CD1c-positive myeloid dendritic cell (primary cell): ENCODE results near the gene BRINP3.

ENCODE experiments used
- DNase-seq: peaks from one replicate; pipeline ENCODE4 v3.0.0-alpha.2; 2016; ENCODE audit errors: extremely low spot score

Gene BRINP3

DNA sequence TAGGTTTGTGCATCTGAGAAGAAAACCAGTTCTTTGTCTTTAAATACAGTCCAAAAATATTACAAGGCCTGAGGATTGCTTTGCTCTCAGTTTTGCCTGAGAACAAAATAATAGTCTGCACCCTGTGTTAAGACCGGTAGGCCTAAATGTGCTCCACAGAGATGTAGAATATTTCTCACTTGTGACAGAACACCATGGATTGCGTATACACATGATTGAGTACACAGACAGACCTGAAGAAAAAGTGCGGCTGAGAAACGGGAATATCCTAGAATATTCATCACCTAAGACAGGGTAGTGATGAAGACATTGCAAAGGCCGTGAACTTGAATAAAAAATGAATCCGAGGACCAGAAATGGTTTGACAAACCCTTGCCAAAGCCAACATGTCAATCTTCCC is 155.4 kb downstream of the BRINP3 start:
- no peak for DNase-seq

DNA sequence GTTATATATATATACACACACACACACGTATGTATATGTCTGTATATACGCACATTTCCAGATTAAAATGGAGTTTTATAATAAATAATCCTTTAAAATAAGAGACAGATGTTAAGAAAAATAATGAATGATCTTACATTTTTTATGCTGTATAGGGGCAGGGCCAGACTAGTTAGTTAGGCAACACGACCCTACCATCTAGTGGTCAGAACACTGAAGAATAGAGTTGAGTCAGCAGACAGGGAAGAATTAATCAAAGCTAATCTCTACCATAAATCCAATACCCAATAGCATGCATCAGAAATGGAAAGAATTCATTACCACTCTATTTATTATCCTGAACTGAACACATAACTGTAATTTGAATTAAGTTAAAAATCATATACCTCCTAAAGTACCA is 156.7 kb downstream of the BRINP3 start:
- no peak for DNase-seq

DNA sequence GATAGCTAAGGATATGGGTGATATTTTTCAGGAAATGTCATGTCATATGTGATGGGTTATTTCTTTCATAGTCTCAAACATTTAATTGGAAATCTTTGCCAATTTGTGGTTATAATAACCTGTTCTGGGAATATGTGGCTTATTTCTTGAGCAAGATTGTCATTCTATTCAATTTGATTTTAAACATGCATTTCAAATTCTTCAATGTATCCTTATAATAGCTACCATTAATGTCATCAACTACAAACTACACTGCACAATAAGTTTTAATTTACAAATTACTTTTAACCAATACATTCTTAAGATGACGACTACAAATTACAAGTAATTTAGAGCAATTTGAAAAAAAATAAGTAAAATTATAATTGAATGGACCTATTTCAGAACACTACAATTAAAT is 164.9 kb downstream of the BRINP3 start:
- DNase-seq: no peak

DNA sequence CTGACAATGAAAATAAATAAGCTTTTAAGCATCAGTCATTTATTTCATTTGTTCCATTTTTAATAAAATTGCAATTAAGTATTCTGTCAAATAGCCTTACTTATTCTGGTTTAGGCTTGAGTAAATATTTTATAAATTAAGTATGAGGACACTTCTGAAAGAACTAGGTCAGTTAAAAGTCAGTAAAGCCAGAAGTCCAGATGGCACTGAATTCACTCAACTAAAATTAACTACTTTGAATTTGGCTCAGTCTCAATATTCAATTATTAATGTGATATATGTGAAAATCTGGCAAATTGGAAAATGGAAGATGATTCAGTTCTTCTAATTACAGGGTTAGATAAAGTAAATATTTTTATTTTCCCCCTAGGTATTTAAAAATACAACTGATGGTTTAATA is 174.2 kb downstream of the BRINP3 start:
- DNase-seq: no peak

DNA sequence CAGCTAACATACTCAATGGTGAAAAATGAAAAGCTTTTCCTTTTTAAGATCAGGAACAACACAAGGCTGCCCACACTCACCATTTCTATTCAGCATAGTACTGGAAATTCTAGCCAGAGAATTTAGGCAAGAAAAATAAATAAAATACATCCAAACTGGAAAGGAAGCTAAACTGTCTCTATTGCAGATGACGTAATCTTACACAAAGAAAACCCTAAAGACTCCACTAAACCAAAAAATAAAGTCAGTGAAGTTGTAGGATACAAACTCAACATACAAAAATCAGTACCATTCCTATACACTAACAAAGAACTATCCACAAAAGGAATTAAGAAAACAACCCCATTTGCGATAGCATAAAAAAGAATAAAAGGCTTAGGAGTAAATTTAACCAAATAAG is 181.2 kb downstream of the BRINP3 start:
- no peak for DNase-seq

GRCh38 chr1:190289897-190290296 is 187.8 kb downstream of the BRINP3 start:
- no peak for DNase-seq

- DNase-seq: no peak
Measured at GRCh38 chr1:190286111-190286510, 191.6 kb downstream of the BRINP3 start.

- no peak for DNase-seq
Measured at GRCh38 chr1:190277107-190277506, 200.6 kb downstream of the BRINP3 start.

- no peak for DNase-seq
Measured at GRCh38 chr1:190274721-190275120, 202.9 kb downstream of the BRINP3 start.

- DNase-seq: no peak
Measured at GRCh38 chr1:190273161-190273560, 204.5 kb downstream of the BRINP3 start.

- no peak for DNase-seq
Measured at GRCh38 chr1:190262538-190262937, 215.1 kb downstream of the BRINP3 start.

DNA sequence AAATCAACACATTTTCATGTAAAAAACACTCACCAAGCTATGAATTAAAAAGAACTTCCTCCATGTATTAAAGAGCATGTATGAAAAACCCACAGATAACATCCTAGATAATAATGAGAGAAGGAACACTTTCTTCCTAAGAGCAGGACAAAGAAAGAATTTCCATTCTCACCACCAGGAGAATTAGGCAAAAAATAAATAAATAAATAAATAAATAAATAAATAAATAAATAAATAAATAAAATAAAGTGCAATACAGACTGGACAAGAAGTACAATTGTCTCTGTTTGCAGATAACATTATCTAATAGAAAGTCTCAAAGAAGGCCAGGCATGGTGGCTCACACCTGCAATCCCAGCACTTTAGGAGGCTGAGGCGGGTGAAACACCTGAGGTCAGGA is 218.2 kb downstream of the BRINP3 start:
- no peak for DNase-seq

- DNase-seq: no peak
Measured at GRCh38 chr1:190258003-190258402, 219.7 kb downstream of the BRINP3 start.

DNA sequence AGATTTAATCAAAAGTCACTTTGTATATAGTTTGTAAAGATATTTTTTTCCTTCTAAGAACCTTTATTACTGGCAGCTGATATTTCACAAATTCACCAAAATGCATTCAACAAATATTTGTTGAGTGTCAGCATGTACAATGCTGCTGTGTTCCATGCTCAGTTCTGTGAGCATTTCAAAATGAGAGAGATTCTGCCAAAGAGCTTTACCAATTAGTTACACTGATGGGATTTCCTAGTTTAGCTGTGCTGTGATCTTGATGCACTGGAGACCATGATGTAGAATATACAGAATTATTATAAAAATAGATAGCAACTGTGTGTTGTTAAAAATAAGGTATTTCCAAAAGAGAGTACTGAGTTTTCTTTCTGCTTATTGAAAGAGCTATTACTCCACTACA is 225.6 kb downstream of the BRINP3 start:
- no peak for DNase-seq

DNA sequence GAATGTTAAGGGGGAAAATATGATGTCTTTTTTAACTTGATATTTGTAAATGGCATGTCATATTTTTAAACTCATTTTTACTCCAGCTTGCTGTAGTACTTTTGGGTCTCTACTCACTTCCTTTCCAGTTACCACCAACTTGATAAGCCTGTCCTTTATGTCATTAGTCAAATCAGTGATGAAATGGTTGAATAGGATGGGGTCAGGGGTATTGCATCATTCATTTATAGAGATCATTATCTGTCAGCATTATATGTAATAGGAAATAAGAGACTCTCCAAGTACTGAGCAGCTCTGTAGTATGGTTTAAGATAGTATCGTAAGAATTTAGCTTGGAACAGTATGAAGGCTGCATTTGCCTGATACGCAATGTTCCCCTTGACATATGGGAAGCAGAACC is 227.3 kb downstream of the BRINP3 start:
- no peak for DNase-seq

DNA sequence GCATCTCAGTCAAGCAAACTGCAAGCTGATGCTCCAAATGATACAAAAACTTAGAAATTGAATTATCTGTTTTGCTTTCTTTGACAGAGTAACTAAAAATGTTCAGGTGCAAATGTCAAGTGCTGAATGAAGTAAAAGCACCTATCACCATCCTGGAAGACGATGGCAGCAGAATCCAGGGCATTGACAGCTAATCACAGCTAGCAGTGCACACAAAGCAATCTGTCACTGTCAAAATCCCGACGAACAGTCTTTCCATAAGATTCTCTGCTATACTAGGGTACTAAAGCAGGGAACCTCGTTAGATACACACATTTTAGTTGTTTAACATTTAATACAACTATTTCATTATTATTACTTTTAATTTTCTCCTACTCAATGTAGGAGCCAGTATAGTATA is 233.3 kb downstream of the BRINP3 start:
- DNase-seq: no peak

DNA sequence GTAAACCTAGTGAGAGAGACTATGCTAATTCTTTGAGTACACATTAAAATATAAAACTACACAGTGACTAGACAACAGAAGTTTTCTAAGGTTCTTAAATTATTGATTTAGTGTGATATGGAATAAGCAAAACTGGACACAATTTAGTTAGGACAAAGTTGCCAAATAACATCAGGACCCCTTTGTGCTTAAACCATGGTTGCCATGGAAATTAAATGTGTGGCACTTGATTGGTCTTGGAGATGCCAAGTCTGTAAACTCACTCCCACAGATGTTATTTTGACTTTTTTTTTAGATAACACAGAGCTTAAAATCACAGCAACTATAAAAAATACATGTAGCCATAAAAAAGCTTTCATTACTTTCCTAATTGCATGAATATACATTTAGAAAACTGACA is 234.6 kb downstream of the BRINP3 start:
- no peak for DNase-seq

GRCh38 chr1:190226006-190226405 is 251.7 kb downstream of the BRINP3 start:
- no peak for DNase-seq

GRCh38 chr1:190212450-190212849 is 265.2 kb downstream of the BRINP3 start:
- DNase-seq: no peak

- no peak for DNase-seq
Measured at GRCh38 chr1:190207733-190208132, 269.9 kb downstream of the BRINP3 start.

- no peak for DNase-seq
Measured at GRCh38 chr1:190205713-190206112, 272.0 kb downstream of the BRINP3 start.

DNA sequence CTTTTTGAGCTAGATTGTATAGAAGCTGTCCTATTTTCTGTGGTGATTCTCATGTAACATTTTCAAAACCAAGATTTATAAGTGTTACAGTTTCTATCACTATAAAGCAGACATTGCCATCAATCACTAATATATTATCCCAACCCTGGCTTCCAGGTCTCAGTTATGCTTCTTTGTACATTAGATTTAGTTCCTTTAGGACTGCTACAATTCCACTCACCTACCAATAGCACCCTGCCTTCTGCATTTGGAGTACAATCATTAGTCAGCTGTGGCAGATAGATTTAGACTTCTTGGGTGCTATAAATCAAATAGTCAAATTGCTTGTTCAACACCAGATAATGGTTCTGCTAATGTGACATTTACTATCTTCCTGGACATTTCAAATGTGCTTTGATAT is 281.6 kb downstream of the BRINP3 start:
- no peak for DNase-seq

- no peak for DNase-seq
Measured at GRCh38 chr1:190193508-190194115, 284.1 kb downstream of the BRINP3 start.

DNA sequence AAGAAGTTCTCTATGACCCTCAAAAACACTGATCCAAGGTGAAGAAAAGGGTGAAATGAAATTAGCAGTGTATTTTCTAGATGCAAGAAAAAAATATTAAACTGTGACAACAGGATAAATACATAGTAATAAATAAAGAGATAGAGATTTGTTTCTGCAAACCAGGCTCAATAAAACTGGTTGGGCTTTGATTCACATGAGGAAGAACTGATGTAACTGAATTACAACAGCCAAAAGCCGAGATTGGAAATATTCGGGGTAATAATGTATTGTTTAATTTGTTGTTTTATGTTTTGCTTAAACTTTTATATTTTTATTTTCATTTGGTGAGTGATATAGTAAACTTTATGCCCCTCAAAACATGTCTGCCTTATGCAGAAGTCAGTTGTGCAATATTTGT is 285.0 kb downstream of the BRINP3 start:
- DNase-seq: no peak

- DNase-seq: no peak
Measured at GRCh38 chr1:190183588-190183987, 294.1 kb downstream of the BRINP3 start.
